HL-60 (cell line): ENCODE data around the gene CCNY.

Experiments used
- DNase-seq, 2 experiments: peaks; one replicate each; pipeline ENCODE4 v3.0.0-alpha.2; 2010 to 2020; ENCODE audit warnings: low read depth in 1 of 2, low spot score in 1 of 2
- H3K27ac ChIP-seq: fragments of 250-450 bp; sonication (Bioruptor Pico); replicated peaks from 2 replicates; pipeline ENCODE4 v1.5.1; 2020; ENCODE audit warnings: mild to moderate bottlenecking, moderate library complexity
- H3K27me3 ChIP-seq: fragments of 250-450 bp; sonication (Bioruptor Pico); 2 replicates; pipeline ENCODE4 v1.5.1; 2021; ENCODE audit warnings: mild to moderate bottlenecking, moderate library complexity; ENCODE audit not compliant: insufficient read depth, poor library complexity, severe bottlenecking
- H3K4me3 ChIP-seq: replicated peaks from 2 replicates; pipeline ENCODE4 v1.5.1; 2011; ENCODE audit warnings: mild to moderate bottlenecking, control low read depth, low read length; ENCODE audit not compliant: insufficient read depth
- CTCF ChIP-seq: IDR thresholded peaks from one replicate; pipeline ENCODE4 v1.5.1; 2011; ENCODE audit warnings: low read length, control low read depth, inconsistent platforms; ENCODE audit not compliant: insufficient read depth
- GABPA ChIP-seq: IDR thresholded peaks from 2 replicates; pipeline ENCODE4 v1.6.1; 2012; ENCODE audit warnings: low read depth
- POLR2AphosphoS5 ChIP-seq: IDR thresholded peaks from 2 replicates; pipeline ENCODE4 v1.6.1; 2012; ENCODE audit warnings: low read depth
- REST ChIP-seq: IDR thresholded peaks from 2 replicates; pipeline ENCODE4 v1.6.1; 2012; ENCODE audit warnings: low read depth; ENCODE audit not compliant: insufficient replicate concordance
- SPI1 ChIP-seq: IDR thresholded peaks from 2 replicates; pipeline ENCODE4 v1.6.1; 2012; ENCODE audit warnings: low read depth, mild to moderate bottlenecking, borderline replicate concordance

Gene CCNY

GRCh38 chr10:35327790-35328403 is 8.4 kb upstream of the CCNY start:
- no peak overlapping the region for H3K27ac ChIP-seq
- H3K4me3 ChIP-seq = no peak overlapping the region
- no peaks in the 10 kb centered on the region for H3K27me3 ChIP-seq
- DNase-seq = no peak
- no peak for TF ChIP-seq SPI1
- no peak for TF ChIP-seq CTCF
- TF ChIP-seq GABPA = no peak
- TF ChIP-seq REST = no peak
- TF ChIP-seq POLR2AphosphoS5 = no peak

GRCh38 chr10:35328404-35329037 is 7.8 kb upstream of the CCNY start:
- Histone ChIP-seq H3K4me3 (no peak overlapping the region), H3K27ac (no peak overlapping the region), H3K27me3 (no peaks in the 10 kb centered on the region)
- TF ChIP-seq POLR2AphosphoS5 (no peak), REST (no peak), CTCF (no peak), GABPA (no peak), SPI1 (no peak)
- DNase-seq = no peak

- TF ChIP-seq POLR2AphosphoS5 = no peak
- no peak for TF ChIP-seq SPI1
- no peak for TF ChIP-seq CTCF
- TF ChIP-seq REST = no peak
- no peak for TF ChIP-seq GABPA
- no peak for DNase-seq
- Histone ChIP-seq H3K4me3 (no peak overlapping the region), H3K27ac (no peak overlapping the region), H3K27me3 (no peaks in the 10 kb centered on the region)
Observed at GRCh38 chr10:35329520-35329919, 6.8 kb upstream of the CCNY start.
